HL-60 (cell line): ENCODE data around the gene PDSS2.

Experiments
- GABPA ChIP-seq: IDR thresholded peaks from 2 replicates; pipeline ENCODE4 v1.6.1; 2012; ENCODE audit warnings: low read depth
- POLR2AphosphoS5 ChIP-seq: IDR thresholded peaks from 2 replicates; pipeline ENCODE4 v1.6.1; 2012; ENCODE audit warnings: low read depth
- TF ChIP-seq, protein P1 (sequence below): IDR thresholded peaks from one replicate; pipeline ENCODE4 v1.5.1; 2011; ENCODE audit warnings: low read length, control low read depth, inconsistent platforms; ENCODE audit not compliant: insufficient read depth
- TF ChIP-seq, protein P2 (sequence below): IDR thresholded peaks from 2 replicates; pipeline ENCODE4 v1.6.1; 2012; ENCODE audit warnings: low read depth; ENCODE audit not compliant: insufficient replicate concordance

- TF ChIP-seq, protein P1, sequence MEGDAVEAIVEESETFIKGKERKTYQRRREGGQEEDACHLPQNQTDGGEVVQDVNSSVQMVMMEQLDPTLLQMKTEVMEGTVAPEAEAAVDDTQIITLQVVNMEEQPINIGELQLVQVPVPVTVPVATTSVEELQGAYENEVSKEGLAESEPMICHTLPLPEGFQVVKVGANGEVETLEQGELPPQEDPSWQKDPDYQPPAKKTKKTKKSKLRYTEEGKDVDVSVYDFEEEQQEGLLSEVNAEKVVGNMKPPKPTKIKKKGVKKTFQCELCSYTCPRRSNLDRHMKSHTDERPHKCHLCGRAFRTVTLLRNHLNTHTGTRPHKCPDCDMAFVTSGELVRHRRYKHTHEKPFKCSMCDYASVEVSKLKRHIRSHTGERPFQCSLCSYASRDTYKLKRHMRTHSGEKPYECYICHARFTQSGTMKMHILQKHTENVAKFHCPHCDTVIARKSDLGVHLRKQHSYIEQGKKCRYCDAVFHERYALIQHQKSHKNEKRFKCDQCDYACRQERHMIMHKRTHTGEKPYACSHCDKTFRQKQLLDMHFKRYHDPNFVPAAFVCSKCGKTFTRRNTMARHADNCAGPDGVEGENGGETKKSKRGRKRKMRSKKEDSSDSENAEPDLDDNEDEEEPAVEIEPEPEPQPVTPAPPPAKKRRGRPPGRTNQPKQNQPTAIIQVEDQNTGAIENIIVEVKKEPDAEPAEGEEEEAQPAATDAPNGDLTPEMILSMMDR, result no peak
- no peak for TF ChIP-seq POLR2AphosphoS5
- no peak for TF ChIP-seq GABPA
- TF ChIP-seq, protein P2, sequence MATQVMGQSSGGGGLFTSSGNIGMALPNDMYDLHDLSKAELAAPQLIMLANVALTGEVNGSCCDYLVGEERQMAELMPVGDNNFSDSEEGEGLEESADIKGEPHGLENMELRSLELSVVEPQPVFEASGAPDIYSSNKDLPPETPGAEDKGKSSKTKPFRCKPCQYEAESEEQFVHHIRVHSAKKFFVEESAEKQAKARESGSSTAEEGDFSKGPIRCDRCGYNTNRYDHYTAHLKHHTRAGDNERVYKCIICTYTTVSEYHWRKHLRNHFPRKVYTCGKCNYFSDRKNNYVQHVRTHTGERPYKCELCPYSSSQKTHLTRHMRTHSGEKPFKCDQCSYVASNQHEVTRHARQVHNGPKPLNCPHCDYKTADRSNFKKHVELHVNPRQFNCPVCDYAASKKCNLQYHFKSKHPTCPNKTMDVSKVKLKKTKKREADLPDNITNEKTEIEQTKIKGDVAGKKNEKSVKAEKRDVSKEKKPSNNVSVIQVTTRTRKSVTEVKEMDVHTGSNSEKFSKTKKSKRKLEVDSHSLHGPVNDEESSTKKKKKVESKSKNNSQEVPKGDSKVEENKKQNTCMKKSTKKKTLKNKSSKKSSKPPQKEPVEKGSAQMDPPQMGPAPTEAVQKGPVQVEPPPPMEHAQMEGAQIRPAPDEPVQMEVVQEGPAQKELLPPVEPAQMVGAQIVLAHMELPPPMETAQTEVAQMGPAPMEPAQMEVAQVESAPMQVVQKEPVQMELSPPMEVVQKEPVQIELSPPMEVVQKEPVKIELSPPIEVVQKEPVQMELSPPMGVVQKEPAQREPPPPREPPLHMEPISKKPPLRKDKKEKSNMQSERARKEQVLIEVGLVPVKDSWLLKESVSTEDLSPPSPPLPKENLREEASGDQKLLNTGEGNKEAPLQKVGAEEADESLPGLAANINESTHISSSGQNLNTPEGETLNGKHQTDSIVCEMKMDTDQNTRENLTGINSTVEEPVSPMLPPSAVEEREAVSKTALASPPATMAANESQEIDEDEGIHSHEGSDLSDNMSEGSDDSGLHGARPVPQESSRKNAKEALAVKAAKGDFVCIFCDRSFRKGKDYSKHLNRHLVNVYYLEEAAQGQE, result no peak
These were observed 136.1 kb downstream of the PDSS2 start for GRCh38 chr6:107323133-107323785.
